Fibroblast of villous mesenchyme (primary cell): Measurements from ENCODE around the gene SLC5A5. TPM values are rescaled to one million over a fixed set of nuclear protein-coding genes. Genes with fewer than 3 reads are reported as not detected.
A peak's percentile ranks its signal among the peaks of the same experiment; 100 is the strongest.

Experiments
- DNase-seq: peaks from one replicate; pipeline ENCODE4 v3.0.0-alpha.2; 2010; ENCODE audit warnings: low read depth
- H3K4me3 ChIP-seq: 2 replicates; pipeline ENCODE4 v1.5.1; 2011; ENCODE audit warnings: low read depth, mild to moderate bottlenecking, low read length
- small RNA-seq: library from RNA; depleted of rRNA; stranded (forward); fragments of <200 nt; gene quantifications from one replicate; pipeline ENCODE3, GENCODE V24; 2012
- total RNA-seq: library from RNA; depleted of rRNA; stranded (reverse); fragments of >200 nt; gene quantifications from 2 replicates; pipeline ENCODE4 v1.2.3, GENCODE V29; 2012
- TF ChIP-seq, protein P1 (sequence below): IDR thresholded peaks from 2 replicates; pipeline ENCODE4 v1.5.1; 2012; ENCODE audit warnings: low read depth, mild to moderate bottlenecking, low read length; ENCODE audit not compliant: insufficient read depth

SLC5A5 gene
- total RNA-seq, 1 donor, result not detected

DNA sequence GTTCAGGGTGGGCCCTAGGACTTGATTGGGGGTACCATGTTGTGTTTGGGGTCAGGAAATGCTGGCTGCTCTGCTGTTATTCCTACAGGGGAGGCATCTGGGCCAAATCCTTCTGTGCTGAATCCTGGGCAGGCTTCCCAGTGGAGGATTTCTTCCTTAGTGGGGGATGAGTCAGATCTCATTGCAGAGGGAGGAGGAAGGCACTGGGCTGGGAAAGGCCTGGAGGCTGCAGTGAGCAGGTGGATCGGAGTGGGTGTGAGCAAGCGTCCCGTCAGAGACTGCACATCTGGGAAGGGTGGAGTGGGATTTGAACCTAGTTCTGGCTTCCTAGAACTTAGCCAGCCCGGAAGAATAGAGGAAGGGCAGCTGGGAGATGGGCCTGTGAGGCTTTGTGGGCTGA is 72.6 kb downstream of the SLC5A5 start:
- TF ChIP-seq, protein P1, sequence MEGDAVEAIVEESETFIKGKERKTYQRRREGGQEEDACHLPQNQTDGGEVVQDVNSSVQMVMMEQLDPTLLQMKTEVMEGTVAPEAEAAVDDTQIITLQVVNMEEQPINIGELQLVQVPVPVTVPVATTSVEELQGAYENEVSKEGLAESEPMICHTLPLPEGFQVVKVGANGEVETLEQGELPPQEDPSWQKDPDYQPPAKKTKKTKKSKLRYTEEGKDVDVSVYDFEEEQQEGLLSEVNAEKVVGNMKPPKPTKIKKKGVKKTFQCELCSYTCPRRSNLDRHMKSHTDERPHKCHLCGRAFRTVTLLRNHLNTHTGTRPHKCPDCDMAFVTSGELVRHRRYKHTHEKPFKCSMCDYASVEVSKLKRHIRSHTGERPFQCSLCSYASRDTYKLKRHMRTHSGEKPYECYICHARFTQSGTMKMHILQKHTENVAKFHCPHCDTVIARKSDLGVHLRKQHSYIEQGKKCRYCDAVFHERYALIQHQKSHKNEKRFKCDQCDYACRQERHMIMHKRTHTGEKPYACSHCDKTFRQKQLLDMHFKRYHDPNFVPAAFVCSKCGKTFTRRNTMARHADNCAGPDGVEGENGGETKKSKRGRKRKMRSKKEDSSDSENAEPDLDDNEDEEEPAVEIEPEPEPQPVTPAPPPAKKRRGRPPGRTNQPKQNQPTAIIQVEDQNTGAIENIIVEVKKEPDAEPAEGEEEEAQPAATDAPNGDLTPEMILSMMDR, result no peak
- no peak overlapping the region for H3K4me3 ChIP-seq
- peak; percentile 59 for DNase-seq

Small RNAs within 50 kb of the gene (small RNA-seq; reads per million reads assigned to genes)
- not detected for gene SNORA68

Other genes with a start within 250 kb of the SLC5A5 start
- gene UNC13A, start 183.6 kb upstream of the SLC5A5 start, total RNA-seq, result under 0.01 and 0.64 TPM in 2 replicates
- 14.8 and 15.1 TPM in 2 replicates for gene MAP1S, start 152.5 kb upstream of the SLC5A5 start, total RNA-seq
- gene FCHO1, start 120.5 kb upstream of the SLC5A5 start, total RNA-seq, result 0.43 and 0.64 TPM in 2 replicates
- gene B3GNT3, start 76.8 kb upstream of the SLC5A5 start, total RNA-seq, result not detected in 2 replicates
- not detected in 2 replicates for gene INSL3, start 50.4 kb upstream of the SLC5A5 start, total RNA-seq
- 6.1 and 7.8 TPM in 2 replicates for gene JAK3, start 24.0 kb upstream of the SLC5A5 start, total RNA-seq
- 686 and 964 TPM in 2 replicates for gene RPL18A, start 12.0 kb upstream of the SLC5A5 start, total RNA-seq
- 22.9 and 25.1 TPM in 2 replicates for gene CCDC124, start 61.1 kb downstream of the SLC5A5 start, total RNA-seq
- gene KCNN1, start 95.2 kb downstream of the SLC5A5 start, total RNA-seq, result under 0.01 TPM in 2 replicates
- 3.5 and 3.9 TPM in 2 replicates for gene ARRDC2, start 136.2 kb downstream of the SLC5A5 start, total RNA-seq
- gene IL12RB1, start 215.0 kb downstream of the SLC5A5 start, total RNA-seq, result 0.64 and 1.3 TPM in 2 replicates
- gene MAST3, start 225.8 kb downstream of the SLC5A5 start, total RNA-seq, result 1.9 and 3.0 TPM in 2 replicates